B cell (primary cell): ENCODE measurements around the gene NPIPB8. TPM values are rescaled to one million over a fixed set of nuclear protein-coding genes. Genes with fewer than 3 reads are reported as not detected.

ENCODE experiments used
- ATAC-seq: fragments of 200-7000 bp; cut with Tn5 transposase; one replicate; pipeline ENCODE4 v1.10.0; 2021; ENCODE audit warnings: low read depth, mild to moderate bottlenecking, moderate number of reproducible peaks, moderate library complexity
- CTCF ChIA-PET: fragments of 350-600 bp; sonication (Branson Sonifier 250); formaldehyde crosslinking; loops from one replicate; lab custom pipeline; 2021; ENCODE audit warnings: antibody characterized with exemption, inconsistent platforms; lab: Charles Lee
- POLR2A ChIA-PET: fragments of 350-600 bp; sonication (Branson Sonifier 250); formaldehyde crosslinking; loops from one replicate; lab custom pipeline; 2021; ENCODE audit warnings: antibody characterized with exemption; lab: Charles Lee
- DNase-seq: peaks from one replicate; pipeline ENCODE4 v3.0.0; 2013
- H2AFZ ChIP-seq: 2 replicates; pipeline ENCODE4 v1.6.1; 2012; ENCODE audit warnings: mild to moderate bottlenecking, low read depth, low read length; ENCODE audit not compliant: insufficient read depth, poor library complexity, severe bottlenecking
- H3K27ac ChIP-seq, 2 donors: 1 replicate in 1 of 2; 2 replicates in 1 of 2; pipeline ENCODE4 v1.5.1; 2012 to 2013; ENCODE audit warnings: low read length in 2 of 2, mild to moderate bottlenecking in 2 of 2, moderate library complexity in 1 of 2
- H3K27me3 ChIP-seq, 4 experiments: fragments of 200-600 bp in 1 of 4; sonication (generic) in 1 of 4; replicated peaks in 1 of 4; 1 replicate in 2 of 4; 2 replicates in 2 of 4; pipeline versions ENCODE4 v1.6.1 to v1.7.0; 2013 to 2016; ENCODE audit warnings: low read length in 3 of 4, mild to moderate bottlenecking in 2 of 4, mixed read lengths in 1 of 4, moderate library complexity in 1 of 4; ENCODE audit not compliant: insufficient read depth in 4 of 4, control insufficient read depth in 3 of 4; ENCODE audit errors: control extremely low read depth in 1 of 4
- H3K36me3 ChIP-seq, 2 experiments: replicated peaks in 1 of 2; 1 replicate in 1 of 2; 2 replicates in 1 of 2; pipeline versions ENCODE4 v1.6.1 to v1.7.1; 2013; ENCODE audit warnings: low read length in 1 of 2; ENCODE audit not compliant: insufficient read depth in 2 of 2, control insufficient read depth in 1 of 2; ENCODE audit errors: control extremely low read depth in 1 of 2, extremely low read depth in 1 of 2
- H3K4me1 ChIP-seq, 2 donors: fragments of 200-600 bp in 1 of 2; sonication (generic) in 1 of 2; 1 replicate in 1 of 2; 2 replicates in 1 of 2; pipeline versions ENCODE4 v1.5.1 to v1.6.1; 2013 to 2017; ENCODE audit warnings: low read length in 2 of 2; ENCODE audit not compliant: control insufficient read depth in 2 of 2, insufficient read depth in 2 of 2
- H3K4me2 ChIP-seq: replicated peaks from 2 replicates; pipeline ENCODE3; 2012; ENCODE audit warnings: mild to moderate bottlenecking, low read depth, low read length; ENCODE audit not compliant: poor library complexity, severe bottlenecking
- H3K4me3 ChIP-seq, 5 experiments: fragments of 200-600 bp in 1 of 5; sonication (generic) in 1 of 5; 1 replicate in 3 of 5; 2 replicates in 2 of 5; pipeline versions ENCODE4 v1.5.1 to v1.7.0; 2011 to 2016; ENCODE audit warnings: low read length in 4 of 5, mild to moderate bottlenecking in 4 of 5, low read depth in 2 of 5, control low read depth in 1 of 5, moderate library complexity in 1 of 5; ENCODE audit not compliant: insufficient read depth in 1 of 5; ENCODE audit errors: control extremely low read depth in 1 of 5, extremely low read depth in 1 of 5
- H3K79me2 ChIP-seq: fragments of 200-600 bp; sonication (generic); one replicate; pipeline ENCODE4 v1.6.0; 2016; ENCODE audit warnings: low read length; ENCODE audit not compliant: control insufficient read depth, insufficient read depth
- H3K9ac ChIP-seq: fragments of 200-600 bp; sonication (generic); 2 replicates; pipeline ENCODE4 v1.6.1; 2017; ENCODE audit warnings: mild to moderate bottlenecking, low read length, moderate library complexity
- H3K9me3 ChIP-seq, 3 donors: one replicate each; pipeline versions ENCODE4 v1.6.1 to v1.7.1; 2013; ENCODE audit warnings: low read length in 2 of 3; ENCODE audit not compliant: control insufficient read depth in 2 of 3, insufficient read depth in 1 of 3; ENCODE audit errors: control extremely low read depth in 1 of 3
- H4K20me1 ChIP-seq: 2 replicates; pipeline ENCODE4 v1.6.0; 2012; ENCODE audit warnings: mild to moderate bottlenecking, low read length; ENCODE audit not compliant: insufficient read depth, control insufficient read depth, poor library complexity, severe bottlenecking
- H3K27ac Mint-ChIP-seq: one replicate; pipeline ENCODE4 v1.8.0; 2021; ENCODE audit warnings: mixed read lengths
- H3K27me3 Mint-ChIP-seq: one replicate; pipeline ENCODE4 v1.8.0; 2021; ENCODE audit warnings: mixed read lengths
- H3K4me1 Mint-ChIP-seq: one replicate; pipeline ENCODE4 v1.8.0; 2021; ENCODE audit warnings: mixed read lengths
- H3K4me3 Mint-ChIP-seq: one replicate; pipeline ENCODE4 v1.8.0; 2021; ENCODE audit warnings: mixed read lengths
- H3K9me3 Mint-ChIP-seq: one replicate; pipeline ENCODE4 v1.8.0; 2022; ENCODE audit warnings: mixed read lengths; ENCODE audit not compliant: insufficient read depth
- EZH2 ChIP-seq: IDR thresholded peaks from 2 replicates; pipeline ENCODE4 v1.6.1; 2012; ENCODE audit warnings: borderline replicate concordance, low read depth, mild to moderate bottlenecking, moderate library complexity, low read length; ENCODE audit not compliant: insufficient read depth, poor library complexity, severe bottlenecking
- WGBS: methylation state at CpG from one replicate; pipeline ENCODE4 v1.1.5; 2013; ENCODE audit warnings: missing lambda C conversion rate; ENCODE audit not compliant: insufficient coverage; 5-methylcytosine and 5-hydroxymethylcytosine counted together
- intact Hi-C: fragments of 100-400 bp; cut with micrococcal nuclease; formaldehyde crosslinking; loops from one replicate; pipeline ENCODE4 v1.10.0; 2022
- polyA plus RNA-seq: library from polyadenylated mRNA; depleted of rRNA; stranded (reverse); fragments of >200 nt; gene quantifications from 2 replicates; pipeline ENCODE4 v1.2.3, GENCODE V29; 2012
- total RNA-seq, 2 donors: library from RNA; stranded (reverse); fragments of 120-200 nt in 1 of 2; gene quantifications; 1 replicate in 1 of 2; 2 replicates in 1 of 2; pipeline versions ENCODE4 v1.2.3 to v1.2.4, GENCODE V29; 2013 to 2022
- TF ChIP-seq, protein P1 (sequence below): fragments of 200-600 bp; IDR thresholded peaks from one replicate; pipeline ENCODE4 v1.8.0; 2022; ENCODE audit warnings: antibody characterized with exemption, mild to moderate bottlenecking

Gene NPIPB8
- total and polyA plus RNA-seq, 2 donors (not counting 1 experiment from before 2014, with no cell fraction given) = 0.04 to 1.1 TPM

DNA sequence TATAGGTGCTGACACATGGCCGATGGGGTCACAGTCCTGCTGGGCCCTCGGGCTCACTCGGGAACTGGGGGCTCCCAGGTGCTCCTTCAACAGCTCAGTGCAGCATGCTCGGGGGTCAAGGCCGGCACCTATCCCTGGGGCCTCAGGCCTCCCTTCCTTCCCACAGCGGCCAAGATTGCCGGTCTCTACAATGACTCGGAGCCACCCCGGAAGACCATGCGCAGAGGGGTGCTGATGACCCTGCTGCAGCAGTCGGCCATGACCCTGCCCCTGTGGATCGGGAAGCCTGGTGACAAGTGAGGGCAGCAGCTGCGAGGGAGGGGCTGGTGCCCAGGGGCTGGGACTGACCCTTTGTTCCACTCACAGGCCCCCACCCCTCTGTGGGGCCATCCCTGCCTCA, 47.9 kb upstream of the NPIPB8 start:
- Mint-ChIP-seq H3K4me1 (no peaks in the 10 kb centered on the region), H3K4me3 (no peak overlapping the region), H3K27me3 (no peaks in the 10 kb centered on the region), H3K9me3 (no peaks in the 10 kb centered on the region), H3K27ac (no peak overlapping the region)
- Histone ChIP-seq H3K4me3 (no peak overlapping the region), H3K27ac (no peak overlapping the region), H3K9ac (no peak overlapping the region), H2AFZ (no peak overlapping the region), H3K36me3 (peaks cover 3 to 44% of the 10 kb centered on the region in 2 experiments), H3K4me2 (no peak overlapping the region), H3K9me3 (no peaks in the 10 kb centered on the region), H3K4me1 (no peaks in the 10 kb centered on the region), H3K79me2 (no peaks in the 10 kb centered on the region), H4K20me1 (no peaks in the 10 kb centered on the region), H3K27me3 (no peaks in the 10 kb centered on the region)
- ATAC-seq (no peak), DNase-seq (no peak)
- 98% methylated on average over 11 of the region's 13 CpGs for WGBS
- TF ChIP-seq, protein P1, sequence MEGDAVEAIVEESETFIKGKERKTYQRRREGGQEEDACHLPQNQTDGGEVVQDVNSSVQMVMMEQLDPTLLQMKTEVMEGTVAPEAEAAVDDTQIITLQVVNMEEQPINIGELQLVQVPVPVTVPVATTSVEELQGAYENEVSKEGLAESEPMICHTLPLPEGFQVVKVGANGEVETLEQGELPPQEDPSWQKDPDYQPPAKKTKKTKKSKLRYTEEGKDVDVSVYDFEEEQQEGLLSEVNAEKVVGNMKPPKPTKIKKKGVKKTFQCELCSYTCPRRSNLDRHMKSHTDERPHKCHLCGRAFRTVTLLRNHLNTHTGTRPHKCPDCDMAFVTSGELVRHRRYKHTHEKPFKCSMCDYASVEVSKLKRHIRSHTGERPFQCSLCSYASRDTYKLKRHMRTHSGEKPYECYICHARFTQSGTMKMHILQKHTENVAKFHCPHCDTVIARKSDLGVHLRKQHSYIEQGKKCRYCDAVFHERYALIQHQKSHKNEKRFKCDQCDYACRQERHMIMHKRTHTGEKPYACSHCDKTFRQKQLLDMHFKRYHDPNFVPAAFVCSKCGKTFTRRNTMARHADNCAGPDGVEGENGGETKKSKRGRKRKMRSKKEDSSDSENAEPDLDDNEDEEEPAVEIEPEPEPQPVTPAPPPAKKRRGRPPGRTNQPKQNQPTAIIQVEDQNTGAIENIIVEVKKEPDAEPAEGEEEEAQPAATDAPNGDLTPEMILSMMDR = no peak
- no peak for TF ChIP-seq EZH2
- ChIA-PET CTCF (no interaction called here), POLR2A (interaction anchor here (0.6 kb wide), 1 partner anchor 8 kb away, joined by 4 read pairs; no protein-coding TSS in a partner anchor)
- intact Hi-C loops = no loop called here

DNA sequence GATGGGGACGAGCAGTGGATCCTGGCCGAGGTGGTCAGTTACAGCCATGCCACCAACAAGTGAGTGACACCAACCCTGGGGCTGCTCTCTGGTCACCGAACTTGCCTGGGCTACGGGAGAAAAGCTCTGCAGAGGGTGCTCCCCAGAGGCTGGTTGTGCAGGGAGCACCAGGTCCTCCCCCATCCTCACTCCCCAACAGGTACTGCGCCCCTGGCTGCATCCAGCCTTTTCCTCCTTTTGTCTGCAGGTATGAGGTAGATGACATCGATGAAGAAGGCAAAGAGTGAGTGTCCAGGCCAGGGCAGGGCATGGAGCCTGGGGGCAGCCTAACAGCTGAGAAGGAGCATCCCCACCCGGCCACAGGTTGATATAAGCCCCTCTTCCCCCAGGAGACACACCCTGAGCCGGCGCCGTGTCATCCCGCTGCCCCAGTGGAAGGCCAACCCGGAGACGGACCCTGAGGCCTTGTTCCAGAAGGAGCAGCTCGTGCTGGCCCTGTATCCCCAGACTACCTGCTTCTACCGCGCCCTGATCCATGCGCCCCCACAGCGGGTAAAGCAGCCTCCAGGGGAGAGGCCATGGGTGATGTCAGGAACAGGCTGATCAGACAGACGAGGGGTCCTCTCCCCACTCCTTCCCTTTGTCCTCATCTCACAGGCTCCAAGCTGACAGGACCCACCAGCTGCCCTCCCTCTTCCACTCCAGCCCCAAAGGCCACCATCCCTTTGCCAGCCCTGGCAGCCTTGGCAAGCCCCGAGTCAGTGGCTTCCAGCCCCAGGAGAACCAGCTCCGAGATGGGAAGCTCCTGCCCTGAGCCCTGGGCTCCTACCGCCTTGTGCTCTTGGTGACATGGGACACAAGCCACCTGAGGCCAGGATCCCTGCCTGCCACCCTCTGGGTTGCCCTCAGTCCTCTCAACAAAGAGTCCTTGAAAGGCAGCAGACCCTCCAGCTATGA, 47.2 kb upstream of the NPIPB8 start:
- H3K4me1 ChIP-seq = no peaks in the 10 kb centered on the region
- no peak overlapping the region for H3K27ac ChIP-seq
- peaks cover 3 to 37% of the 10 kb centered on the region in 2 experiments for H3K36me3 ChIP-seq
- H3K4me3 ChIP-seq = no peak overlapping the region
- Mint-ChIP-seq H3K27me3 (no peaks in the 10 kb centered on the region), H3K27ac (no peak overlapping the region), H3K9me3 (no peaks in the 10 kb centered on the region), H3K4me3 (no peak overlapping the region), H3K4me1 (no peaks in the 10 kb centered on the region)
- ATAC-seq (no peak), DNase-seq (no peak)
- H4K20me1 ChIP-seq = no peaks in the 10 kb centered on the region
- ChIA-PET CTCF (no interaction called here), POLR2A (no interaction called here)
- H3K27me3 ChIP-seq = no peaks in the 10 kb centered on the region
- WGBS = 93% methylated on average over 19 of the region's 22 CpGs
- H3K9ac ChIP-seq = no peak overlapping the region
- no peak overlapping the region for H2AFZ ChIP-seq
- intact Hi-C loops = no loop called here
- TF ChIP-seq, protein P1 = no peak
- TF ChIP-seq EZH2 = no peak
- H3K79me2 ChIP-seq = no peaks in the 10 kb centered on the region
- no peaks in the 10 kb centered on the region for H3K9me3 ChIP-seq
- H3K4me2 ChIP-seq = no peak overlapping the region
